HG03520 (cell line): Measurements from ENCODE around the gene SAMD4B.
"Not testable (repeated sequence)": the region's sequence is repeated elsewhere in the genome, so short reads cannot be mapped to it uniquely, and the experiment has no call there.

Experiments
- ATAC-seq: cut with Tn5 transposase; IDR thresholded peaks from one replicate; pipeline ENCODE4 v1.9.1; 2021; ENCODE audit warnings: mild to moderate bottlenecking, moderate library complexity; ENCODE audit not compliant: unreplicated experiment

SAMD4B gene

GRCh38 chr19:39333507-39333906 is 8.7 kb upstream of the SAMD4B start:
- no peak for ATAC-seq

GRCh38 chr19:39334444-39334976 is 7.7 kb upstream of the SAMD4B start:
- ATAC-seq, result no peak

- no peak for ATAC-seq
These were observed 7.1 kb upstream of the SAMD4B start for GRCh38 chr19:39335168-39335548.

DNA sequence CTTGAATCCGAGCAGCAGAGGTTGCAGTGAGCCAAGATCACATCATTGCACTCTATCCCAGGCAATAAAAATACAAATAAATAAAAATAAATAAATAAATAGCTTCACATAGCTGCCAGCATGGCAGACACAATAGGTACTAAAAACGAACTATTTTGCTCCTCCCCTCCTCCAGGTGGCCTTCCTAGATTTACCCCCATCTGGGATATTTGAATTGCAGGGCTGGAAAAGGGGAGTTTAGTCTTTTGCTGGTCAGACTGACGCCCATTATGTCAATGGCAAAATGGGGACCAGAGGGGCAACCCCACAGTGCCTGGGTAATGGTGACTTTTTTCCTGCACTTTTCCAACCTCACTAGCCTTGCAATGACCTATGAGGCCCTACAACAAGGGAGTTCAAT is 5.7 kb upstream of the SAMD4B start:
- ATAC-seq, result no peak

DNA sequence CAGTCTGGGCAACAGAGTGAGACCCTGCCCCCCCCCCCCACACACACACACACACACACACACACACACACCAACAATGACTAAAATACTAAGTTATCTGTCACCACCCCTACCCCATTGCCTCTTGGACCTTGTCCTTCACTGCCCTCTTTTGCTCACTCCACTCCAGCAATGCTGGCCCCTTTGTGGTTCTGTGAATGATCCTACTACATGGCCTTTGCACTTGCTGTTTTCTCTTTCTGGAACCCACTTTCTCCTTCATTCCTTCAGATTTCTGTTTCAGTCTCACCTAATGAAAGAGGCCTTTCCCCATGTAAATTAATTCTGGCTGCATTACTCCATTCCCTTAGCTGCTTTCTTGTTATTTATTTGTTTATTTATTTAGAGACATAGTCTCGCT is 2.5 kb upstream of the SAMD4B start:
- no peak for ATAC-seq

DNA sequence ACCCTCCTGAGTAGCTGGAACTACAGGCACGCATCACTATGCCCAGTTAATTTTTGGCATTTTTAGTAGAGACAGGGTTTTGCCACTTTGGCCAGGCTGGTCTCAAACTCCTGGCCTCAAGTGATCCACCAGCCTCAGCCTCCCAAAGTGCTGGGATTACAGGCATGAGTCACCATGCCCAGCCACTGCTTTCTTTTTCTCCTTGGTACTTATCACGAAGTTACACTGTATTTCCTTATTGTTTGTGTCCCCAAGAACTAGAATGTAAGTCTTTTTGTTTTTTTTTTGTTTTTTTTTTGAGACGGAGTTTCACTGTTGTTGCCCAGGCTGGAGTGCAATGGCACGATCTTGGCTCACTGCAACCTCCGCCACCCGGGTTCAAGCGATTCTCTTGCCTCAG is 2.1 kb upstream of the SAMD4B start:
- ATAC-seq, result not testable (repeated sequence)

DNA sequence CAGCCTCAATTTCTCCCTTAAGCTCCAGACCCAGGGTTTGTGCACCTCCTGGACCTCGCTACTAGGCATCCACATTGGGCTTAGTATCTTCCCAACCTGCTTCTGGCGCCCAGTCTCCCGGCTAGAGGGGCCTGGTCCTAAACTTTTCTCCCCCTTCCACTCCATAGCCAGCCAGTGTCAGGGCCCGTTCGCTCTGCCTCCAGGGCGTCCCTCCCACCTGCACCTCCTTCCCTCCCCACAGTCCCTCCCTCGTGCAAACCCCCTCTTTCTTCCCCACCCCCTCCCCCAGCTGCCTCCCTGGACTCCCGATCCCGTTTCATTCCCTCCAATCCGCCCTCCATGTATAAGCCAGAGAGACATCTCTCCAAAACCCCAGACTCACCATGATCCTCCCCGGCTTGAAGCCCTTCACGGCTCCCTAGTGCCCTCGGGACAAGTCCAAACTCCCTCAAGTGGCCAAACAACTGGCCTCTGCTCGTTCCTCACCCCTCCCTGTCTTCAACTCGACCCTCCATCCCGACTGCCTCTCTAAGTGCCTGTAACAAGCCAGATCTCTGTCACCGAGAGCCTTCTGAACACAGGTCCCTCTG is 997 bp upstream of the SAMD4B start:
- ATAC-seq, result no peak

- ATAC-seq, result no peak
These were observed 555 bp downstream of the SAMD4B start for GRCh38 chr19:39342647-39343305.

DNA sequence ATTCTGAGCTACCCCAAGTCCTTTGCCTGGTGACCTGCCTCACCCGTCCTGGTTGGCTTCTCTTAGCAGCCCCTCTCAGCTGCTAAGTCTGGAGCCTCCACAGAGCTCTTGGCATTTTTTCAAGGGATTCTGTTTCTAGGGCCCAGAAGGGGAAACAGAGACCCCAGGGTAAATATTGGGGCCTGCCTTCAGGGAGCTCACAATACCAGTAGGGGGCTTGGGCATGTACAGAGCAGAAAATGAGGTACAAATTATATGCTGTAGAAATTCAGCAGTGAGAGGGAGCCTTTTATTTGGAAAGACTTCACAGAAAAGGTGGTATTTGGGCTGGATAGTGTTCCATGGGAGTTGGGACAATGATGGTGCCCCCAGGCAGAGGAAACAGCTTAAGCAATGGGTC is 3.7 kb downstream of the SAMD4B start:
- ATAC-seq, result no peak

DNA sequence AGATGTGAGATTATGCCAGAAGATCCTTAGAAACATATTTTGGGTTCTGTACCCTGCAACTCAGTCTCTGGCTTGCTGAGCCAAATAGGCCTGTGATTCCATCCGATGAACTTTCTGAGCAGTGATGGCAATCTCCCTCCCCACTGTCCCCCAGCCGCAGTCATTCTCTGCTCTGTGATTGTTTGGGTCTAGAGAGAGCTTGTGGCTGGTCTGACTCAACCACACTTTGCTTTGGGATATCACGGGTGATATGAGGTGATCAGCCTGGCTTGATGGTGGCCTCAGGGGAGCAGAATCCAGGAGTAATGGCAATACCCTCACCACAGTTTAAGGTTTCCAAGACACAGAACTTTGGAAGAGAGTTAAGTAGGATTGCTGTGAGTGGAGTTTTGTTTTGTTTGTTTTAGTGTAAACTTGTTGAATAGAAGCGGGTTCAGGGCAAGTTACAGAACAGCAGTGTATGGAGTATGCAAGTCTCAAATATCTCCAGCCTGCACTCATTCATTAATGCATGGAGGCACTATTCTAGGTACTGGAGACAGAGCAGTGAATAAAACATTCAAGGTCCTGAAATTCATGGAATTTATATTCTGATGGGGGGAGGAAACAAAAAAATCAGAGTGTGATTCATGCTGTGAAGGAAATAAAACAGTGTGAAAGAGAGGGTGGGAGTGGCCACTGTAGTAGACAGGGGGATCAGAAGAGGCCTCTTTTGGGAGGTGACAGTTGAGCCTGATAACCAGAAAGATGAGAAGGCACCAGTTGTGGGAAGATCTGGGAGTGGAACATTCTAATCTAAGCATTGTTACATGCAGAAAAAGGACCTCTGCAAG is 5.3 kb downstream of the SAMD4B start:
- no peak for ATAC-seq

- ATAC-seq, result no peak
These were observed 7.1 kb downstream of the SAMD4B start for GRCh38 chr19:39349326-39349725.

DNA sequence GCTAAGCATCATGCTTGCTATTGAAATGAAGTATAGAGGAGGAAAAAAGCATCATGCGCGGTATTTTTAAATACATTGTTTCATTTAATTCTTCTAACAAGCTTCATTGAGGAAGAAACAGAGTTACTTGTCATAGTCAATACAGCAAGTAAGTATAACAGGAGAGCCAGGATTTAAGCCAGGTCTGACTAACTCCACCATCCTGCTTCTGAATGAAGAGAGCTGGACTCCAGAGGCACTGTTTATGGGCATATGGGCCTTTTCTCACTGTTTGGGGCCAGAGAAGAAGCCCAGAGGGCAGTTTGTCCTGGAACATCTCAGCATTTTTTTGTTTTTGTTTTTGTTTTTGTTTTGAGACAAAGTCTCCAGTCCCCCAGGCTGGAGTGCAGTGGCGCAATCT is 7.9 kb downstream of the SAMD4B start:
- ATAC-seq, result no peak

GRCh38 chr19:39351537-39352064 is 9.4 kb downstream of the SAMD4B start:
- no peak for ATAC-seq

DNA sequence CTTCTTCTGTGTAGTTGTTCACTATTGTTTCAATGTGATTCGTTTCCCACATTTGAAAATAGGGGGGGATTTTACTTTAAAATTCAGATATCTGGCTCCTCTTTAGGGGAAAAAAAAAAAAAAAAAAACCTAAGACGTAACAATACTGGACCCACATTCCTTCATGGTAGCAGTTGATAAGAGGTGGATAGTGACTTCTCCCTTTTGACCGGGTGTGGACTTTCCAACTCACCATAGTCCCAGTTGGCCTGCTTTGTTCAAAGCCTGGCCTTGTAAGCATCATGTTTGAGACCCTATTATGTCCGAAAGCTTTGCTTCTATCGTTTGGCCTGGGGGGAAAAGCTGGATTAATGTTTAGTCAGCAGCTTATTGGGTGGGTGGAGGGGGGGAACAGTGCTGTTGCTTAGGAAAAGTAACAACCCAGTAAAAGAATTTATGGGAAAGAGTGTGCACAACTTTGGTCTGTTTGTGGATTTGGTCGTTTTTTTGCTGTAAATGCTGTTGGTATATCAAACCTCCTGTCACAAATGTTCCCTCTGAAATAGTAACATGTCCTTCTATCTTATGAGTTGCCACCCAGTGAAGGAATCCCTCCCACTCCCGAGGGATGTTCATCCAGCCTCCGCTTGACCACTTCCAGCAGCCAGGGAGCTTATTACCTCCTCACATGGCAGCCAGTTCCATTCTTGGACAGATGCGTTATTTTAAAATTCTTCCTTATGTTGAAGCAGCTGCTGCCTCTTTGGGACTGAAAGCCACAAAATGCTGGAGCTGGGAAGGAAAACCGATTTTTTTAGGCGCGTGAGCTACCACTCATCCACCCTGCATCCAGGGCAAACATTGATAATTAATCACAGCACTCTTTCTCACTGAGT is 10.4 kb downstream of the SAMD4B start:
- no peak for ATAC-seq

GRCh38 chr19:39355253-39355652 is 13.0 kb downstream of the SAMD4B start:
- ATAC-seq, result no peak

DNA sequence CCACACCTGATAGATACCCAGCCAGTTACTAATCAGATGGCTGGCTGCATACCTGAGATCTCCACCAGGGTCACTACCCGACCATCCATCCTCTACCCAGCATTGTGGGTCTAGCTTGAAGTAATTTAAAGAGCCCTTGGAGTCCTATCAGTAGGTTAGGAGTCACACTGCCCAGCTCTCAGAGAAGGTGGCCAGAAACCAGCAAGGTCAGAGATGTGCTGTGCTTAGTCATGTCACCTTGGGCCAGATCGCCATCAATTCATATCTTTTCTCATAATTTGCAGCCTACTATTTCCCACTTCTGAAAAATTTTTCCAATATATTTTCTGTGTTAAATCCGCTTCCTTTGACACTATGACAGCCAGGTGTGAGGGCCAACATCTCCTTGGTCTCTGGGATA is 13.9 kb downstream of the SAMD4B start:
- no peak for ATAC-seq

- ATAC-seq, result no peak
These were observed 14.4 kb downstream of the SAMD4B start for GRCh38 chr19:39356647-39357046.

DNA sequence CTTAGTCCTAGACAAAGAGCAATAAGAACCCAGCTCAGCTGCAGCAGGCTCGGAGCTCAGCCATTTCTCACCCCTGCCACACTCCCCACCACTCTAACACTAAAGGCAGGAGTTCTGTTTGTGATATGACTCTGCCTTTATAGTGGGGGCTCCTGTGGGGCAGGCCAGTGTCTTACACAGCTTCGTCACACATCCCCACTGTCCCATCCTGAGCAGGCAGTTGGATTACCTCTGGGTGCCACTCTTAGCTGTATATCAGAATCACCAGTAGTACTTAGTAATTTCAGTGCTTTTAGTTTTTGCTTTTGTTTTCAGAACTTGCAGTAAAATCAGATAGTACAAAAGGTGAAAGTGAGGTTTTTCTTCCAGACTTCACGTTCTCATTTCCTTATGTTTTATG is 16.8 kb downstream of the SAMD4B start:
- no peak for ATAC-seq

- ATAC-seq, result no peak
These were observed 18.4 kb downstream of the SAMD4B start for GRCh38 chr19:39360599-39360998.
